ENCODE data around the gene NRARP. TPM values are rescaled to one million over a fixed set of nuclear protein-coding genes. Genes with fewer than 3 reads are reported as not detected.

The NRARP gene
- polyA plus RNA-seq, 3 donors, result 15.4 TPM; not detected in 2

- Mint-ChIP-seq H3K27me3 (ENCODE audit: low read depth in 3 of 3) (no peaks in the 10 kb centered on the region), H3K36me3 (peaks cover 42 to 84% of the 10 kb centered on the region in 2 donors), H3K27ac (peak overlapping the region; percentile 2 to 84 (median 44)), H3K4me1 (peaks cover 27% of the 10 kb centered on the region), H3K4me3 (no peak overlapping the region), H3K9me3 (no peaks in the 10 kb centered on the region)
- Histone ChIP-seq H2AFZ (ENCODE audit: insufficient read depth, low read depth, low read length, poor library complexity, severe bottlenecking) (no peak overlapping the region), H3K27me3 (ENCODE audit: control insufficient read depth in 2 of 2, insufficient read depth in 2 of 2, low read length in 2 of 2) (no peaks in the 10 kb centered on the region), H3K4me3 (replicated peaks in 1 of 3; ENCODE audit: low read depth in 2 of 3, low read length in 3 of 3) (no peak overlapping the region), H4K20me1 (ENCODE audit: insufficient read depth, low read length) (peaks cover 37% of the 10 kb centered on the region), H3K9ac (ENCODE audit: insufficient read depth, low read length, poor library complexity, severe bottlenecking) (no peak overlapping the region), H3K27ac (ENCODE audit: low read depth in 1 of 2, low read length in 2 of 2) (peak overlapping the region; percentile 36 to 51), H3K4me1 (ENCODE audit: control insufficient read depth in 1 of 2, insufficient read depth in 2 of 2, low read length in 2 of 2) (peaks cover 23 to 28% of the 10 kb centered on the region in 2 donors), H3K36me3 (replicated peaks in 1 of 2; ENCODE audit: control insufficient read depth in 1 of 2, insufficient read depth in 2 of 2, low read length in 2 of 2) (peaks cover 47 to 86% of the 10 kb centered on the region in 2 donors), H3K4me2 (replicated peaks; ENCODE audit: extremely low read depth, low read length, poor library complexity, severe bottlenecking) (peak overlapping the region; percentile 44), H3K79me2 (ENCODE audit: insufficient read depth, low read length) (peaks cover 3% of the 10 kb centered on the region), H3K9me3 (replicated peaks in 1 of 2; ENCODE audit: control insufficient read depth in 1 of 2, insufficient read depth in 1 of 2, low read length in 2 of 2) (no peaks in the 10 kb centered on the region)
- intact Hi-C loops (cut with micrococcal nuclease), result no loop called here
- 57% methylated on average over 6 of the region's 6 CpGs for whole genome bisulfite sequencing (ENCODE audit: insufficient coverage)
- no peak for TF ChIP-seq CTCF (IDR thresholded peaks at IDR 0.05)
- peak in 1 of 3 donors; percentile 19 for DNase-seq
Observed at GRCh38 chr9:137267933-137268355, 34.1 kb downstream of the NRARP start.

DNA sequence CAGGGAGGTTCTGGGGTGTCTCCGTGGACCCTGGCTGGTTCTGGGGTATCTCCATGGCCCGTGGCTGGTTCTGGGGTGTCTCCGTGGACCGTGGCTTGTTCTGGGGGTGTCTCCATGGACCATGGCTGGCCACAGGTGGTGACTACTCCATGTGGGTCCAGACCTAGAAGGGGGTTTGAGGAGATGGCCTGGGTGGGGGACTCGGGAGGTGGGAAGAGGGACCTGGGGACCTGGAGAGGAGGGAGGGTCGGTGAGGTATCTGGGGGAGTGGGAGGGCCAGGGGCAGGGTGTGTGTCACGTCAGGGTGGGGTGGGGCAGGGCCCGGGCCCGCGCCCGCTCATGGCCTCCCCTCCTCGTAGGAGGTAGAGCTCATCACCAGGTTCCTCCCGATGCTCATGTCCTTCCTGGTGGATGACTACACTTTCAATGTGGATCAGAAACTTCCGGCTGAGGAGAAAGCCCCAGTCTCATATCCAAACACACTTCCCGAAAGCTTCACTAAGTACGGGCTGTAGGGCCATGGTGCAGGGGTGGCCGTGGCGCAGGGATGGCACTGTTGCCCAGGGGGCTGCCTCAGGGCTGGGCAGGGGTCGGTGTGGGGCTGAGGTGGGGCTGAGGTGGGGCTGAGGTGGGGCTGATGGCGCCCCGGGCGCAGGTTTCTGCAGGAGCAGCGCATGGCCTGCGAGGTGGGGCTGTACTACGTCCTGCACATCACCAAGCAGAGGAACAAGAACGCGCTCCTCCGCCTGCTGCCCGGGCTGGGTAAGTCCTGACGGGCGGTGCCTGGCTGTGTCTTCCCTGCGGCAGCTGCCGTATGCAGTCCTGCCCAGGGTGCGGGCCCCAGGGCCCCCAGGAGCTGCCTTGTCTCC is 35.3 kb downstream of the NRARP start:
- peaks cover 29% of the 10 kb centered on the region for H3K4me1 Mint-ChIP-seq
- Histone ChIP-seq H3K9ac (ENCODE audit: insufficient read depth, low read length, poor library complexity, severe bottlenecking) (no peak overlapping the region), H3K9me3 (replicated peaks in 1 of 2; ENCODE audit: control insufficient read depth in 1 of 2, insufficient read depth in 1 of 2, low read length in 2 of 2) (no peaks in the 10 kb centered on the region), H3K4me2 (replicated peaks; ENCODE audit: extremely low read depth, low read length, poor library complexity, severe bottlenecking) (no peak overlapping the region), H3K79me2 (ENCODE audit: insufficient read depth, low read length) (peaks cover 3% of the 10 kb centered on the region), H3K36me3 (replicated peaks in 1 of 2; ENCODE audit: control insufficient read depth in 1 of 2, insufficient read depth in 2 of 2, low read length in 2 of 2) (peaks cover 41 to 75% of the 10 kb centered on the region in 2 donors), H2AFZ (ENCODE audit: insufficient read depth, low read depth, low read length, poor library complexity, severe bottlenecking) (no peak overlapping the region), H3K27ac (ENCODE audit: low read depth in 1 of 2, low read length in 2 of 2) (peak overlapping the region in 1 of 2 donors; percentile 26), H3K27me3 (ENCODE audit: control insufficient read depth in 2 of 2, insufficient read depth in 2 of 2, low read length in 2 of 2) (no peaks in the 10 kb centered on the region), H3K4me3 (replicated peaks in 1 of 3; ENCODE audit: low read depth in 2 of 3, low read length in 3 of 3) (no peak overlapping the region), H3K4me1 (ENCODE audit: control insufficient read depth in 1 of 2, insufficient read depth in 2 of 2, low read length in 2 of 2) (peaks cover 23 to 28% of the 10 kb centered on the region in 2 donors), H4K20me1 (ENCODE audit: insufficient read depth, low read length) (peaks cover 43% of the 10 kb centered on the region)
- H3K27ac Mint-ChIP-seq, result peak overlapping the region in 1 of 7 donors; percentile 30
- no peaks in the 10 kb centered on the region for H3K27me3 Mint-ChIP-seq (ENCODE audit: low read depth in 3 of 3)
- H3K36me3 Mint-ChIP-seq, result peaks cover 42 to 84% of the 10 kb centered on the region in 2 donors
- H3K9me3 Mint-ChIP-seq, result peaks cover 0 to 2% (median 0%) of the 10 kb centered on the region in 7 donors
- 92% methylated on average over 32 of the region's 34 CpGs for WGBS (ENCODE audit: insufficient coverage)
- no peak for TF ChIP-seq CTCF (IDR thresholded peaks at IDR 0.05)
- DNase-seq, result no peak
- no peak overlapping the region for H3K4me3 Mint-ChIP-seq
- intact Hi-C loops (cut with micrococcal nuclease), result no loop called here
